AG04449 (cell line): Measurements from ENCODE around the gene RNF25.
A peak's percentile ranks its signal among the peaks of the same experiment; 100 is the strongest.

ENCODE experiments used
- CTCF ChIA-PET: fragments of 350-600 bp; formaldehyde crosslinking; extraction: SDS; loops from one replicate; lab custom pipeline; 2021; ENCODE audit warnings: antibody characterized with exemption; lab: Yijun Ruan, JAX
- POLR2A ChIA-PET: fragments of 400-600, 350-600 bp; formaldehyde crosslinking; extraction: SDS; loops from one replicate; lab custom pipeline; 2020; ENCODE audit warnings: antibody characterized with exemption, inconsistent platforms; lab: Yijun Ruan, JAX
- DNase-seq: peaks from one replicate; pipeline ENCODE4 v3.0.0-alpha.2; 2010; ENCODE audit warnings: low read depth, low spot score
- H3K4me3 ChIP-seq: 2 replicates; pipeline ENCODE4 v1.5.1; 2011; ENCODE audit warnings: low read depth, mild to moderate bottlenecking, control low read depth, low read length
- CTCF ChIP-seq: IDR thresholded peaks from one replicate; pipeline ENCODE4 v1.5.1; 2011; ENCODE audit warnings: mild to moderate bottlenecking, moderate library complexity, low read length, control low read depth, inconsistent platforms; ENCODE audit not compliant: insufficient read depth; ENCODE audit errors: missing control alignments

RNF25 gene

DNA sequence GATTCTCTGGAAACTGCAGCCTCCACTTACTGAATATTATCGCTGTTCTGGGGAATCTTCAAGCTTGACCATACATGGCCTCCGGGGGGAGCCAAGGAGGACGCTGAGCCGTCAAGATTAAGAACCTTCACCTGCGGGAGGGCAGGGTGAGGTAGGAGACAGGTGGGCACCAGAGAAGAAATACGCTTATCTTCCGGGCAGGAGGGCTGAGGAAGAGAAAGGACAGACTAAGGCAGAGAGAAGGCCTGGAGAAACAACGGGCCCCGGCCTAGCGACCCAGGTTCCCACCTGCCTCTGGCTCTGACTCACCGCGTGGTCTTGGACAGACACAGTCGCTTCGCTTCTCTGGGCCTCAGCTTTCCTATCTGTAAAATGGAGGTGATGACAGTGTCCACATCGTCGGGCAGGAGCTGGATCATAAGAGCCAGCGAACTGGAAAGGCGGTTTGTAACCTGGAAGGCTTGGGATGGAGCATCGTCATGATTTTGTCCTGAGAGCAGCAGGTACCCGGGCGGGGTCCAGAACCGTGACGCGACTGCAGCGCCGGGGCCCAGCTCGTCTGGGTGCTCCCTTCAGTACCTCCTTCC lies 13.0 kb downstream of the RNF25 start:
- H3K4me3 ChIP-seq, result peak overlapping the region; percentile 85
- TF ChIP-seq CTCF, result peak; percentile 62
- no peak for DNase-seq
- CTCF ChIA-PET, result interaction anchor here (0.7 to 8.8 kb wide), 20 partner anchors 10 to 196 kb away, joined by 3 to 95 read pairs (median 6); partner anchors contain the start of genes RNF25, STK36 and TTLL4
- POLR2A ChIA-PET, result interaction anchor here (0.7 to 5.6 kb wide), 4 partner anchors 12 to 52 kb away, joined by 3 to 48 read pairs (median 4); partner anchors contain the start of genes PLCD4, RNF25, STK36 and TTLL4

DNA sequence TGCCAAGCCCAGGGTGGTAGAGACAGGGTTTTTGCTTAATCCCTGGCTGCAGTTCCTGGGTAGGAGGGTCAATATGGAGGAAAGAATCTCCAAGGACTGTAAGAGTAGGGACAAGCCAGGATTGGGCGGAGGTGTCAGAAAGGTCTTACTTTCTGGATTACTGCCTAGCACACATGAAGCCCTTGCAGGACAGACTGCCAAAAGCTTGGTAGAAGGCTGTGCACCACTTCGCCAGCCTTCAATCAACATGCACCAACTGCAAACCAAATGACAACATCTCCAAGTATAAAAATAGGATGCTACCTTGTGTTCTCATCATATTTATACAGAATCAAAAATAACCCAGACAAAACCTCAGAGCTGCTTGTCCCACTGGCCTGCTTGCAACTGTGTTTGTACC lies 16.1 kb downstream of the RNF25 start:
- CTCF ChIA-PET, result interaction anchor here (0.6 to 8.8 kb wide), 6 partner anchors 13 to 383 kb away, joined by 3 to 87 read pairs (median 10); partner anchors contain the start of genes RNF25 and STK36
- DNase-seq, result no peak
- POLR2A ChIA-PET, result no interaction called here
- no peak overlapping the region for H3K4me3 ChIP-seq
- TF ChIP-seq CTCF, result no peak

DNA sequence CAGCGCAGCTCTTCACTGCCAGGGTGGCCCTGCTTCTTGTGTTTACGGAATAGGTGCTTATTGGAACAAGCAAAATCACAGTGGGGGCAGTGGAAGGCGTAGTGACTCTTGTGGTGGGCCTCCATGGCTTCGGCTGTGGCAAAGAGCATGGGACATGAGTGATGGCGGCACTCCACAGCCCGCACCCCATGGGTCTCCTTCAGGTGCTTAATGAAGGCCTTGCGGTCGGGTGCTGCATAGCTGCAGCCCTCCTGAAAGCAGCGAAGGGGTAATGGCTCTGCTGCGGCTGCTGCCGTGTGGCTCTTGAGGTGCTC lies 23.1 kb downstream of the RNF25 start:
- DNase-seq, result no peak
- ChIA-PET CTCF (interaction anchor here (0.6 to 6.4 kb wide), 31 partner anchors 9 to 376 kb away, joined by 3 to 95 read pairs (median 5); partner anchors contain the start of genes BCS1L, PLCD4, RNF25 and STK36), POLR2A (no interaction called here)
- no peak for TF ChIP-seq CTCF
- no peak overlapping the region for H3K4me3 ChIP-seq

GRCh38 chr2:218648088-218648786 lies 23.6 kb downstream of the RNF25 start:
- POLR2A ChIA-PET, result no interaction called here
- no peak for DNase-seq
- CTCF ChIA-PET, result interaction anchor here (0.6 to 6.4 kb wide), 34 partner anchors 8 to 376 kb away, joined by 3 to 95 read pairs (median 4); partner anchors contain the start of genes BCS1L, PLCD4, RNF25 and STK36
- H3K4me3 ChIP-seq, result no peak overlapping the region
- TF ChIP-seq CTCF, result peak; percentile 84

DNA sequence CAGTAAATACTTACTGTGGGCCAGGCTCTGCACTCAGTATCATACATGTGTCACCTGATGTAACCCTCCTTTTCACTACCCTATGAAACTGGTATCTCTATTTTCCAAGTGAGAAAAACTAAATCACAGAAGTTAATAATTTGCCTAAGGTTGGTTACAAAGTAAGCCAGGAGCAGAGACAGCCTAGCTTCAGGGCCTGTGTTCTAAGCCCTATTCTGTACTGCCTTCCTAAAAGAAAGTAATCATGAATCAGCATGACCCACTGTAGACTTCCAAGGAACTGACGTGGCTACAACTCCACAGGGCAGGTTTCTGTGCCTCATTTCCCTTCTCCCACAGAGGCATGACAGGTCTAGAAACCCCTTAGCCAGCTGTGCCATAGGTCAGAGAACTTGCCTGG lies 26.7 kb downstream of the RNF25 start:
- no peak overlapping the region for H3K4me3 ChIP-seq
- ChIA-PET POLR2A (no interaction called here), CTCF (interaction anchor here (1.0 to 6.4 kb wide), 5 partner anchors 14 to 373 kb away, joined by 3 to 95 read pairs (median 4); partner anchors contain the start of genes BCS1L and ZNF142)
- no peak for DNase-seq
- TF ChIP-seq CTCF, result no peak

GRCh38 chr2:218644721-218645120 lies 27.1 kb downstream of the RNF25 start:
- H3K4me3 ChIP-seq, result no peak overlapping the region
- DNase-seq, result no peak
- no peak for TF ChIP-seq CTCF
- CTCF ChIA-PET, result interaction anchor here (1.0 to 2.4 kb wide), 4 partner anchors 11 to 373 kb away, joined by 3 to 9 read pairs (median 4); partner anchors contain the start of genes BCS1L and ZNF142
- POLR2A ChIA-PET, result no interaction called here
